Testis (tissue), 2 donors: ENCODE data around the gene SPATA2L.

ENCODE experiments used
- CTCF ChIP-seq, 3 experiments: fragments of 450-650 bp in 2 of 3; fragments of 200-600 bp in 1 of 3; sonication (generic) in 1 of 3; IDR thresholded peaks; one replicate each; pipeline ENCODE4 v1.5.1; 2016 to 2019; ENCODE audit warnings: antibody characterized with exemption in 3 of 3, mild to moderate bottlenecking in 2 of 3, moderate library complexity in 1 of 3
- POLR2A ChIP-seq: fragments of 450-650 bp; IDR thresholded peaks from one replicate; pipeline ENCODE4 v1.6.1; 2017; ENCODE audit warnings: antibody characterized with exemption, mild to moderate bottlenecking, moderate library complexity

- TF ChIP-seq CTCF (IDR thresholded peaks at IDR 0.05) = no peak
- TF ChIP-seq POLR2A = no peak
These were observed 12.4 kb downstream of the SPATA2L start for GRCh38 chr16:89689142-89689541.
